Astrocyte (in vitro differentiated cells and primary cell): Measurements from ENCODE around the gene DLK1.

Experiments used
- CTCF ChIP-seq: IDR thresholded peaks from 2 replicates; pipeline ENCODE4 v1.5.1; 2011; ENCODE audit warnings: low read depth, mild to moderate bottlenecking, inconsistent platforms, low read length, moderate library complexity; ENCODE audit not compliant: insufficient read depth
- EZH2 ChIP-seq: IDR thresholded peaks from 2 replicates; pipeline ENCODE4 v1.6.1; 2012; ENCODE audit warnings: mild to moderate bottlenecking, low read length, inconsistent platforms; ENCODE audit not compliant: insufficient read depth

- TF ChIP-seq CTCF: no peak
- TF ChIP-seq EZH2: no peak
Measured at GRCh38 chr14:100692859-100693558, 33.7 kb upstream of the DLK1 start.
